Measurements from ENCODE around the gene COL15A1. TPM values are rescaled to one million over a fixed set of nuclear protein-coding genes. Genes with fewer than 3 reads are reported as not detected.

The COL15A1 gene
- total RNA-seq, 6 experiments from 2014 or later, result 0.07 to 0.58 (median 0.11) TPM; not detected in 2

- TF ChIP-seq CTCF (IDR thresholded peaks at IDR 0.05) (no peak), POLR2A (IDR thresholded peaks at IDR 0.05) (no peak)
- H3K27ac ChIP-seq, result no peak overlapping the region
- H3K4me1 ChIP-seq, result peaks cover 0 to 15% (median 0%) of the 10 kb centered on the region in 4 donors
- ATAC-seq (no peak), DNase-seq (no peak)
- no peaks in the 10 kb centered on the region for H3K9me3 ChIP-seq
- intact Hi-C loops (cut with DNase I), result no loop called here
- H3K4me3 ChIP-seq, result no peak overlapping the region
- no peaks in the 10 kb centered on the region for H3K36me3 ChIP-seq
- H3K27me3 ChIP-seq, result no peaks in the 10 kb centered on the region
- 33% methylated on average over 3 of the region's 3 CpGs for WGBS (ENCODE audit: insufficient coverage, low coverage, low lambda C conversion rate, missing lambda C conversion rate)
Measured at GRCh38 chr9:99109522-99109921, 165.8 kb downstream of the COL15A1 start.

- H3K4me1 ChIP-seq, result peaks cover 0 to 7% (median 0%) of the 10 kb centered on the region in 4 donors
- H3K27me3 ChIP-seq, result no peaks in the 10 kb centered on the region
- DNase-seq (no peak), ATAC-seq (no peak)
- no peak overlapping the region for H3K27ac ChIP-seq
- WGBS (ENCODE audit: insufficient coverage, low coverage, low lambda C conversion rate, missing lambda C conversion rate), result 71% methylated on average over 5 of the region's 6 CpGs
- intact Hi-C loops (cut with DNase I), result no loop called here
- no peaks in the 10 kb centered on the region for H3K36me3 ChIP-seq
- H3K4me3 ChIP-seq, result no peak overlapping the region
- no peaks in the 10 kb centered on the region for H3K9me3 ChIP-seq
- TF ChIP-seq CTCF (IDR thresholded peaks at IDR 0.05) (no peak), POLR2A (IDR thresholded peaks at IDR 0.05) (no peak)
Measured at GRCh38 chr9:99112750-99113413, 169.2 kb downstream of the COL15A1 start.

GRCh38 chr9:99113414-99114048, 169.8 kb downstream of the COL15A1 start:
- Histone ChIP-seq H3K4me3 (no peak overlapping the region), H3K36me3 (no peaks in the 10 kb centered on the region), H3K27me3 (no peaks in the 10 kb centered on the region), H3K9me3 (no peaks in the 10 kb centered on the region), H3K4me1 (peaks cover 0 to 7% (median 0%) of the 10 kb centered on the region in 4 donors), H3K27ac (no peak overlapping the region)
- intact Hi-C loops (cut with DNase I), result no loop called here
- ATAC-seq (no peak), DNase-seq (no peak)
- TF ChIP-seq CTCF (IDR thresholded peaks at IDR 0.05) (no peak), POLR2A (IDR thresholded peaks at IDR 0.05) (no peak)
- WGBS (ENCODE audit: insufficient coverage, low coverage, low lambda C conversion rate, missing lambda C conversion rate), result 75% methylated on average over 2 of the region's 2 CpGs

GRCh38 chr9:99114049-99114440, 170.3 kb downstream of the COL15A1 start:
- TF ChIP-seq CTCF (IDR thresholded peaks at IDR 0.05) (no peak), POLR2A (IDR thresholded peaks at IDR 0.05) (no peak)
- H3K4me3 ChIP-seq, result no peak overlapping the region
- intact Hi-C loops (cut with DNase I), result no loop called here
- no peak overlapping the region for H3K27ac ChIP-seq
- WGBS (ENCODE audit: insufficient coverage, low coverage, low lambda C conversion rate, missing lambda C conversion rate), result 79% methylated on average over 3 of the region's 3 CpGs
- ATAC-seq, result no peak
- no peaks in the 10 kb centered on the region for H3K36me3 ChIP-seq
- DNase-seq, result no peak
- H3K27me3 ChIP-seq, result no peaks in the 10 kb centered on the region
- H3K9me3 ChIP-seq, result no peaks in the 10 kb centered on the region
- H3K4me1 ChIP-seq, result peaks cover 0 to 7% (median 0%) of the 10 kb centered on the region in 4 donors
